GM19468 (cell line): ENCODE results near the gene NLRP3.
"Not testable (repeated sequence)": the region's sequence is repeated elsewhere in the genome, so short reads cannot be mapped to it uniquely, and the experiment has no call there.

Experiments
- ATAC-seq: cut with Tn5 transposase; IDR thresholded peaks from one replicate; pipeline ENCODE4 v1.9.1; 2021; ENCODE audit warnings: mild to moderate bottlenecking, moderate library complexity, moderate number of reproducible peaks; ENCODE audit not compliant: unreplicated experiment; ENCODE audit errors: extremely low read depth

Gene NLRP3

GRCh38 chr1:247390116-247390791, 25.7 kb upstream of the NLRP3 start:
- peak; percentile 100 for ATAC-seq

GRCh38 chr1:247390996-247391395, 25.0 kb upstream of the NLRP3 start:
- no peak for ATAC-seq

GRCh38 chr1:247392088-247392487, 23.9 kb upstream of the NLRP3 start:
- ATAC-seq, result no peak

- ATAC-seq, result not testable (repeated sequence)
These were observed 20.9 kb upstream of the NLRP3 start for GRCh38 chr1:247395075-247395474.

- ATAC-seq, result no peak
These were observed 15.3 kb upstream of the NLRP3 start for GRCh38 chr1:247400685-247401084.

DNA sequence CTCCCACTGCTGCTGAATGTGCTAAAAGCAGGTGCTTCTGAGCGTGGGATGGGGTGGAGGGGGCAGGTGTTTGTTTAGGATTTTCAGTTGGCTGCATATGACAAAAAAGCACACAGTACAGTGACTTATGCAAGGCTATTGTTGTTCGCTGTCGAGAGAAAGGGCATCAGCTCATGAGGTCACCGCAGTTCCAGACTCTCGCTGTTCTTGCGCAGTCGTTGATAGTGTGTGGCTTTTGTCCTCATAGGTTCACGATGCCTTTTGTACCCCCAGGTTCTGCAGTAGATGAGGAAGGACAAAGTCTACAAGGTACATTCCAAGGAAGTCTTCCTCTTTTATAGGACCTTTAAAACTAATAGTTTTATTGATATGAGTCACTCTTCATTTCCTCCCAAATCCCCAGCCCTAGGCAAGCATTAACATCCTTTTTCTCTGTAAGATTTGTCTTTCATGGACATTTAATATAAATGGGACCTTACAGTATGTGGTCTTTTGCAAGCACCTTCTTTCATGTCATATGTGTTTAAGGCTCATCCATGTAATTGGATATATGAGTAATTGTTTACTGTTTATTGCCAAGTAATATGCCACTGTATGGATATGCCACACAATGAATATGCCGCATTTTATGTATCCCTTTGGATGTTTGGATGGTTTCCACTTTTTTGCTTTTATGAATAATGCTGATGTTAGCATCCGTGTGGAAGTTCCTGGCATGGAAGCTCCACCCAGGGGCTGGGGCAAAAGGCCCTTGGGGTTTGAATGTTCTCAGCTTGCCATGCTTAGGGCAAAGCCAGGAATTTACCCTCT, 14.5 kb upstream of the NLRP3 start:
- no peak for ATAC-seq

GRCh38 chr1:247402120-247402675, 13.8 kb upstream of the NLRP3 start:
- ATAC-seq, result no peak

DNA sequence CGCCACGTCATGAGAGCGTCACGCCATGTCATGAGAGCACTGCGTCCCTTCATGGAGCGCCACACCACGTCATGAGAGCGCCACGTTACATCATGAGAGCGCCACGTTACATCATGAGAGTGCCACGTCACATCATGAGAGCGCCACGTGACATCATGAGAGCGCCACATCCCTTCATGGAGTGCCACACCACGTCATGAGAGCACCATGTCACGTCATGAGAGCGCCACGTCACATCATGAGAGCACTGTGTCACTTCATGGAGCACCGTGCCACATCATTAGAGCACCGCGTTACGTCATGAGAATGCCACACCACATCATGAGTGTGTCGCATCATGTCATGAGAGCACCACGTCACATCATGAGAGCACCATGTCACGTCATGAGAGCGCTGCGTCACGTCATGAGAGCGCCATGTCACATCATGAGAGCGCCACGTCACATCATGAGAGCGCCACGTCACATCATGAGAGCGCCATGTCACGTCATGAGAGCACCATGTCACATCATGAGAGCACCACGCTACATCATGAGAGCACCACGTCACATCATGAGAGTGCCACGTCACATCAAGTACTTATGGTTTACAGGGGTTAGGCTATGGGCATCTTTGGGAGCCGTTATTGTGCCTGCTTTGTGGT, 9.8 kb upstream of the NLRP3 start:
- ATAC-seq, result no peak

GRCh38 chr1:247407180-247407616, 8.8 kb upstream of the NLRP3 start:
- peak; percentile 65 for ATAC-seq

DNA sequence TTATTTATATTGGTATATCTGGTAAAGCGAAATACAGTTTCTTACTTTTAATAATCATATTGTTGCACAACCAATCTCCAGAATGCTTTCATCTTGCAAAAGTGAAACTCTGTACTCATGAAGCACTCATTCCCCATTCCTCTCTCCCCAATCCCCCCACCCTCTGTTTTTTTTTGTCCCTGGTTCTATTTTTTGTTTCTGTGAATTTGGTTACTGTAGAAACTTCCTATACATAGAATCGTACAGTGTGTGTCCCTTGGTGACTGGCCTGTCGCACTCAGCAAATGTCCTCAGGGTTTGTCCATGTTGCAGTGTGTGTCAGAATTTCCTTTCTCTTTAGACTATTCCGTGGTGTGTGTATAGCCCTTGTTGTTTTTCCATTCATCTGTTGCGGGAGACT, 7.9 kb upstream of the NLRP3 start:
- no peak for ATAC-seq

DNA sequence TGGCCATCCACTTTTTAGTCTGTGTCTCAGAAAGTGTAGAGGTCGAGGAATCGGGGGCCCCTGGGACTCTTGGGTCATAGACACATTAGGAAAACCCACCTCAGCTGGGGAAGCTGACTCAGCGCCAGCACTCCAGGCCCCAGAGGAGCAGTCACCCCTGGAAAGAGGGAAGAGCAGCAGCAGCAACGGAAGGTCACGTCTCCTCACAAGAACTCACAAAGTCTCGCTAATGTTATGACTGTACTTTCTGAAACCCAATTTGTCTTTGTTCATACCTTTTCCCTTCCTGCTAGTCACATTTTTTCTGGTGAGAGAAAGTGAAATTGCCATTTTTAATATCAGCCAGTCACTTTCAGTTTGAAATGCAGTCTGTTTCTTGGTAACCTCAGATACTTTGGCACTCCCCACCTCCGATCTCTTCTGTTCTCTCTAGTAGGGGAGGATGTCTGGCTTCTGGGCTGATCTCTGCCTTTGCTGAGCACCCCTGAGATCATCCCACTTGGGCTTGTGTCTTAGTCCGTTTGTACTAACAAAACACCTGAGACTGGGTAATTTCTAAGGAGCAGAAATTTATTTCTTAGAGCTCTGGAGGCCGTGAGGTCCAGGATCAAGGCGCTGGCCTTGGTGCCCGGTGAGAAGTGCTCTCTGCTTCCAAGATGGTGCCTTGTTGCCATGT, 6.0 kb upstream of the NLRP3 start:
- peak; percentile 84 for ATAC-seq

- ATAC-seq, result no peak
These were observed 4.2 kb upstream of the NLRP3 start for GRCh38 chr1:247411621-247412327.

- ATAC-seq, result no peak
These were observed 1.9 kb downstream of the NLRP3 start for GRCh38 chr1:247417831-247418230.

DNA sequence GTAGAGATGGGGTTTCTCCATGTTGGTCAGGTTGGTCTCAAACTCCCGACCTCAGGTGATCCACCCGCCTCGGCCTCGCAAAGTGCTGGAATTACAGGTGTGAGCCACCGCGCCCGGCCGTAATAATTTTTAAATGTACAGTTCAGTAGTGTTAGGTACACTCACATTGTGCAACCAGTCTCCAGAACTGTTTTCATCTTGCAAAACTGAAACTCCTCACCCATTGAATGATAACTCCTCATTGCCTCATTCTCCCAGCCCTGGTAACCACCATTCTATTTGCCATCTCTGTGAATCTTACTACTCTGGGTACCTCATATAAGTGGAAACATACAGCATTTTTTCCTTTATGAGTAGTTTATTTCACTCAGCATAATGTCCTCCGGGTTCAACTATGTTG, 3.4 kb downstream of the NLRP3 start:
- ATAC-seq, result no peak

DNA sequence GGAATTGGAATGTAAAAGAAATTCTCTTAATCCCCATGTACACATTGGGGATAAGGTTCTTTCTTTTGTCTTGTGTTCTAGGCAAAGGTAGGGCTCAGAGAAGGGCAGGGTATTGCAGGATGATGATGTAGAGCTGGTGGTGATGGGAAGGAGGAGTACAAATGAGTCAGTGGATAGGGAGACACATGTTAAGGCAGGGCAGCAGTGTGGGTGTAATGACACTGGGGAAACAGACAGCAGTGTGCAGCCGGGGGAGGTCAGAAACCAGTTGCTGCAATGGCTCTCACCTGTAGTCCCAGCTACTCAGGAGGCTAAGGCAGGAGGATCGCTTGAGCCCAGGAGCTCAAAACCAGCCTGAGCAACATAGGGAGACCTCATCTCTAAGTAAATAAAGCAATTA, 5.1 kb downstream of the NLRP3 start:
- ATAC-seq, result no peak

DNA sequence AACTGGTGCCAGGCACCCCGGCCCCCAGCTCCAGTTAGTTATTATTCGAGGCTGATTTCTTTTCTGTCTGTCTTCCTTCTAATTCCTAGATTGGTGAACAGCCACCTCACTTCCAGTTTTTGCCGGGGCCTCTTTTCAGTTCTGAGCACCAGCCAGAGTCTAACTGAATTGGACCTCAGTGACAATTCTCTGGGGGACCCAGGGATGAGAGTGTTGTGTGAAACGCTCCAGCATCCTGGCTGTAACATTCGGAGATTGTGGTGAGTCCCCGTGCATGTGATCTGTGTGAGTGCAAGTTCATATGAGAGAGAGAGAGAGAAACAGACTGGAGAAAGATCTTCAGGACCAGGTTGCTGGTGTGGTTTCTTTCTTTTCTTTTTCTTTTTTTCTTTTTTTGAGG, 13.5 kb downstream of the NLRP3 start:
- no peak for ATAC-seq

- ATAC-seq, result no peak
These were observed 14.5 kb downstream of the NLRP3 start for GRCh38 chr1:247430434-247430833.

- no peak for ATAC-seq
These were observed 15.7 kb downstream of the NLRP3 start for GRCh38 chr1:247431643-247432042.

- no peak for ATAC-seq
These were observed 18.0 kb downstream of the NLRP3 start for GRCh38 chr1:247434005-247434404.
